Stimulated activated CD4-positive, alpha-beta T cell treated with anti-CD3 and anti-CD28 coated beads, TNF-alpha, amount 100 ng/mL, for 1 hour (primary cell): ENCODE data around the gene C2orf69.

Source experiments
- DNase-seq, 3 donors: peaks; one replicate each; pipeline ENCODE4 v3.0.0-alpha.2; 2020; ENCODE audit warnings: low read depth in 3 of 3, low spot score in 1 of 3

Gene C2orf69

DNA sequence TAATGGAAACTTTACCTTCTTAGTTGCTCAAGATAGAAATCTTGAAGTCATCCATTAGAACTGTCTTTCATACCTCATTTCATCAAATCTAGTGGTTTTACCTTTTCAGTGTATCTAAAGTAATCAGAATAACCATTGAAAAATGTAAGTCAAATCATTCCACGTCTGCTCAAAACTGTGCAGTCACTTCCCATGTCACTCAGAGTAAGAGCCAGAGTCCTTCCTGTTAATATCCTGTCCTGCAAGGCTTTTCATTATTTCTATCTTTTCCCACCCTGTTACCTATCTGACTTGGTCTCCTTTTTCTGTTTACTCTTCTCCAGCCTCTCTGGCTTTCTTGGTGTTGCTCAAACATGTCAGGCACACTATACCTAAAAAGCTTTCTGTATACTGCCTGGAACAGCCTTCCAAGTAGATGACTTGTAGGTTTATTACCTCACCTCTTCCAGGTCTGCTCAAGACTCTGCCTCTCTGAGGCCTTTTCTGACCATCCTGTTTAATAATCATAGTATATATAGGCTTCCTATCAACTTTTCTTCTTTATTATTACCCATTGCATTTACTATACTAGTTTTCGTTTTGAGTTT, 3.4 kb downstream of the C2orf69 start:
- no peak for DNase-seq

DNA sequence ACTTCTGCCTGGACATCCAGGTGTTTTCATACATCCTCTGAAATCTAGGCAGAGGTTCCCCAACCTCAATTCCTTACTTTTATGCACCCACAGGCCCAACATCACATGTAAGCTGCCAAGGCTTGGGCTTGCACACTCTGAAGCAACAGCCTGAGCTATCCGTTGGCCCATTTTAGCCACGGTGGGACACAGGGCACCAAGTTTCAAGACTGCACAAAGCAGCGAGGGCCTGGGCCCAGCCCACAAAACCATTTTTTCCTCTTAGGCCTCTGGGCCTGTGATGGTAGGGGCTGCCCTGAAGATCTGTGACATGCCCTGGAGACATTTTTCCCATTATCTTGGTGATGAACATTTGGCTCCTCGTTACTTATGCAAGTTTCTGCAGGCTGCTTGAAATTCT, 5.9 kb downstream of the C2orf69 start:
- DNase-seq: no peak

DNA sequence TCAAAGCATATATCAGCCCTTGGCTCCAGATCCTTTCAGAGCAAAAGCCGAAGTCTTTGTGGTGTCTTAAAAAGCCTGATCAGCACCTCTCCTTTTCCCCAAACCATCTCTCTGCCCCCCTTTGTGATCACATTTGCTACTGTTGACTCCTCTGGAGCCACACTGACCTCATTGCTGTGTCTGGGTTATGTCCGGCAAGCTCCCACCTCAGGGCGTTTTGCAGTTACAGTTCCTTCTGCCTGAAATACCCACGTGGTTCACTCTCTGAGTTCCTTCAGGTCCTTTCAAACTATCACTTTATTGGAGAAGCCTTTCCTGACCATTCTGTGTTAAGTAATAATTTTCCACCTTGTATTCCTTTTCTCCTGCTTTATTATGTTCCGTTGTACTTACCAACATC, 11.8 kb downstream of the C2orf69 start:
- no peak for DNase-seq

DNA sequence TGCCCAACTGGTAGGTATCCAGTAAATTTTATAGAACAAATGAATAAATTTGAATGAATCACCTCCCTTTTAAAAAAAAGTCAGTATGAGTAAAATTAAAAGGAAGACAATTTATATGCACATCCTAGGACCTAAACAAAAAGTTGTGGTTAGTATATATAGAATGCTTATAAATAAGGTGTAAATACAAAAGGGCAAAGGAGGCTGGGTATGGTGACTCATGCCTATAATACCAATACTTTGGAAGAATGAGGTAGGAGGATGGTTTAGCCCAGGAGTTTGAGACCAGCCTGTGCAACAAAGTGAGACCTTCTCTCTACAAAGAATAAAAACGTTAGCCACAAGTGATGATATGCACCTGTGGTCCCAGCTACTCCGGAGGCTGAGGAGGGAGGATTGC, 12.8 kb downstream of the C2orf69 start:
- no peak for DNase-seq

DNA sequence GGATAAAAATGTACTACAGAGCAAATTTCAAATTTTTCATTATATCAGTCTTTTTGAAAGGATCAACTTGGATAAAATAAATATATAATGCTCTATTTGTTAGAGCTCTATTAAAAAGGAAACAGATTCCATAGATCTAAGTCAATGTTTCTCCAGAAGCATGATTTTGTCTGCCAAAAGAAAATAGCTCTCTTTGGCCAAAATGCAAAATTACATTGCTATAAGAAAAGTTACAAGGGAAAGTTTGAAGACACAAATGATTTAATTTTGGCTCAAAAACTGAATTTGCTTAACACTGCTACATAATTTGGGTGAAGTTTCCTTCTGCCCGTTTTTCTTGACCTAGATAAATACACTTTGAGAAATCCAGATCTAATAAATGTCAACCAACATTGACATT, 15.7 kb downstream of the C2orf69 start:
- no peak for DNase-seq

DNA sequence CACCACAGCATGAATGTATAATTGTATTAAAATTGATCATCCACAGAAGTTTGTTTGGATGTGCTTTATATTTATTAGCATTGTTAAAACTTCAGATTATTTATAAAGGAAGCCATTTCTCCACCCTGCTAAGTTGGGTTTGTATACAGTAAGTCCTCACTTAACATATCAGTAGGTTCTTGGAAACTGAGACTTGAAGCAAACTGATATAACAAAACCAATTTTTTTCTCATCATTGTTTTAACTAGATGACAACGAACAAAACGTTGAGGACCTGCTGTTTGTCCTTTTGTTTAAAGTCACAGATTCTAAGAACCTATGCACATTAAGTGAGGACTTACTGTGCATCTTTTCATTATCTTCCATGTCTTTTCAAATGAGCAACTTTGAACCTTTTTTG, 17.1 kb downstream of the C2orf69 start:
- no peak for DNase-seq

DNA sequence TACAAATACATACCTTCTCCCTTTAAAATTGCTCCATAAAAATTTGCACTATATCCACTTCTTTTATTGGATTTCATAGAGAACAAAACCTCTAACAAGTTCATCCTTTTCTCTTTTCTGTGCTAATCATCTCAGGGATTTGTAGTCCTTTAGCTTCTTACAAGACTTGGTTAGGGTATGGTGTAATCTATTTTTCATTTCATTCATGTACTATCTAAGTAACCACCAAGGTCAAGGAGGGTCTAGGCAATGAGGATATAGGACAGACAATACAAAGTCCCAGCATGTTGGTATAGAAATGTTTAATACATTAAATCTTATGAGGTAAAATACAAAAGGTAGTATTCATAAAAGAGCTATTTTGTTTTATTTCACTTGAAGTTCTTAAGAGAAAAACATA, 17.5 kb downstream of the C2orf69 start:
- DNase-seq: no peak

DNA sequence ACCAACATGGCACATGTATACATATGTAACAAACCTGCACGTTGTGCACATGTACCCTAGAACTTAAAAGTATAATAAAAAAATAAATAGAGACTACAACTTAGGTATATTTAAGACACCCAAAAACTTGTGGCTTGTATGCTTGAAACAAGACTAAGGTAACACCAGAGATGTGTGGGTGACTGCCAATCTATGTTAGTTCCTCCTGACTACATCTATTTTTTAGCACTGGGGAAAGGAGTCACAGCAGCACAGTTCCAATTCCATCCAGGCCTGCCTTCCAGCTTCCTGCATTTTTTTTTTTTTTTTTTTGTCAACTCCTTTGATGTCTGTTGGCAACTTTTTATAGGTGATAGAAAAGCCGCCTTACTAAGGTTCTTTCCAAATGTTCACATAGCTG, 18.2 kb downstream of the C2orf69 start:
- DNase-seq: no peak

DNA sequence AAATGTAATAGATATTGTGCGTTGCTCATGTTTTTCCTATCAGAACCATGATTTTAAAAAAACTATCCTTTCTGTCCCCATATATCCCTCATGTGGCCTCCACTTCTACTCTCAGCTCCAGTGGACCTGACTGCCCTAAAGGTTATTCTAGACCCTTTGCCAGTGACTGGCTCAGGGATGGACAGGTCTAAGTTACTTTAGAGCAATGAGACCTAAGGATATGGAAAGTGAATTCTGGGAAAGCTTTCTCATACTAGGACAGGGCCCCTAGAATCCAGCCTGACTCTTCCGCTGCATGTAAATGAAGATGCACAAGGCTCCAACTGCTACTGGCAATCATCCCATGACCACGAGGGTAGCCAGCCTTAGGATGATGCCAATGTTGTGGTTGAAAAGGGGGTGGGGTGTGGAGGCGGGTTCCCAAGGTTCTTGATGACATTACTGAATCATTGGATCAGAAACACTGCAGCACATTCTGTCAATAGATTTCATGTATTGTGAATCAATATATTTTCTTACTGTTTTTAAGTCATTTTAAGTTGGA, 21.3 kb downstream of the C2orf69 start:
- no peak for DNase-seq

DNA sequence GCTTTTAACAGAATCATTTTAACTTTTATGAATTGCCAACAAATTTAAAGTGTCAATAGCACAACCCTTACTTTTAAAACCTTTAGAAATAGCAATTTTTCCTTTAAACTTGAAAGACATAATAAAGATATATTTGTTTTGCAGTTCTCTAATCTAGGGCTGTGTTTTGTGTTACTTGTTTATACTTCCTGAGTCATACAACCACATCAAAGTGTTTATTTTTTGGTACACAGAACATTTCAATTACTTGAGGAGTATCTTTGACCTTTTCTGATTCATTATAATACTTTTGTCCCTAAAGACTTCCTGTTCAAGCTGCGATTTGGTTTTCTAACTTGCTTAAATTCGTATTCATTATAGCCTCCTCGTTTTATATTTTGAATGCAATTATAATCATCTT, 22.4 kb downstream of the C2orf69 start:
- no peak for DNase-seq

DNA sequence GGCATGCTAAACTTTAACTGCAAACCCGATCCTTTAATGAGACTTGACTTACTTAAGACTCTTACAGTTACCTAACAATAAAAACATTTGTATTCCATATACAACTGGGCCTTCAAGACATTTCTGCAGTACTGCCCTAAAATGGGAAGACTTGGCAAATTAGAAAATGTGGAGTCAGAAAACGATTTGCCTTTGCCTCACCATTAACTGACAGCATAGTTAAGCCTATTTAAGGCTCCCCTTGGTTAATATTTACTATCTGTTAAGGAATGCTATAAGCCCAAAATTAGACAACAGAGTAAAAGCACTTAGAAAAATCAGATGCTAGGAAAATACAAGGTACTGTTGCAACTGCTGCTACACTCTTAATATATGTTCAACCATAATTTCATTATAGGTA, 25.5 kb downstream of the C2orf69 start:
- DNase-seq: no peak

DNA sequence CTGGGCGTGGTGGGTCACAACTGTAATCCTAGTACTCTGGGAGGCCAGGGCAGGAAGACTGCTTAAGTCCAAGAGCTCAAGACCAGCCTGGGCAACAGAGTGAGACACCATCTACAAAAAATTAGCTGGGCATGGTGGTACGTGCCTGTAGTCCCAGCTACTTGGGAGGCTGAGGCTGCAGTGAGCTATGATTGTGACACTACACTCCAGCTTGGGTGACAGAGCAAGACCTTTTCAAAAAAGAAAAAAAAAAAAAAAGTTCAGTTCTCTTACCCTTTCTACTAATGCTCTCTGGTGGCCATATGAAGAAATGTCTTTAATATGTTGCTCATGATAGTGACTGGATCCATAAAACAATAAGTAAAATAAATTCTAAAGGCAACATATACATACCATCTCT, 29.3 kb downstream of the C2orf69 start:
- no peak for DNase-seq

DNA sequence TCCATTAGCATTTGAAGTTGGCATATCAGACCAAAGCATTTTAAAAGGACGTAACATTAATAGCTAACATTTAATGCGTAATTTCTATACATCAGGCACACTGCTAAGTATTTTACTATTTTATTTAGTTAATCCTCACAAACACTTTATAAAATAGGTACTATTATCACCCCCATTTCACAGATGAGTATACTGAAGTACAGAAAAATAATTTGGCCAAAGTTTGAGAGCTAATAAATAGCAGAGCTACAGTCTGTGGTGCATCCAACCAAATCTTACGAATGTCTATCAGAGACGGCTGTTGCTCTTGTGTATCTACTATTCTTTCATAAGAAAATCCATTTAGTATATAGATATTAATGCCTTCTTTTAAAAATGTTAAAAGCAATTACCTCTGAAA, 32.3 kb downstream of the C2orf69 start:
- no peak for DNase-seq

DNA sequence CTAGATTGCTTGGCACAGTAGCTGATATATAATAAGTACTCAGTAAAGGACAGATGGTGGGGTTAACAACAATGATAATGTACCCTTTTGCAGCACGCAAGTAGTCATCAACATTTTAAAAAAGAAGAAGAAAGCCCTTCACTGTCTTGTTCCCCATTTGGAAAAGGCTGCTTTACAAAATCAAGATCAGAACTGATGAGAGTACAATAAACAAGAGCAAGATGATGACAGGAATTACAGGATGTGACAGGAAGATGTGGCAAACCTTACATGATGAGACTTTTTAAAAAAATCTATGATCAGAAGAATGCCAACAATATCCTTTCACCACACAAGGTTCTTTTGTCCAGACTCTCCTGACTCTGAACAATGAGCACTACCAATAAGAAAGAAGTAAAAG, 35.1 kb downstream of the C2orf69 start:
- no peak for DNase-seq

DNA sequence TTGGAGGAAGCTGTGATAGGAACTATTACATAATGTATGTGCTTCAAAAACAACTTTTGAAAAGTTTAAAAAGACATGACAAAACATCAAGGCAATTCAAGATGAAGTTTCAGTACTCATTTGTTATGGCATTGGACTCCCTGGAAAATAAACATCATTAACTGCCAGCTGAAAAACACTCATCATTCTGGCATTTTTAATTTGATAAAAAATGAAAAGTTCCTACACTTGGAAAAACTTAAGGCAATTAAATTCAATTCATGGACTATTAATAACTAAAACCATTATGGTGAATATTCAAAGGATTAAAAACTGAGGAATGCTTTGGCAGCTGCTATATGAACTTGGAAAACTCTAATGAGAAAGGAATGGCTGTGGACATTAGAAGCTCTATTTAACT, 35.7 kb downstream of the C2orf69 start:
- no peak for DNase-seq

DNA sequence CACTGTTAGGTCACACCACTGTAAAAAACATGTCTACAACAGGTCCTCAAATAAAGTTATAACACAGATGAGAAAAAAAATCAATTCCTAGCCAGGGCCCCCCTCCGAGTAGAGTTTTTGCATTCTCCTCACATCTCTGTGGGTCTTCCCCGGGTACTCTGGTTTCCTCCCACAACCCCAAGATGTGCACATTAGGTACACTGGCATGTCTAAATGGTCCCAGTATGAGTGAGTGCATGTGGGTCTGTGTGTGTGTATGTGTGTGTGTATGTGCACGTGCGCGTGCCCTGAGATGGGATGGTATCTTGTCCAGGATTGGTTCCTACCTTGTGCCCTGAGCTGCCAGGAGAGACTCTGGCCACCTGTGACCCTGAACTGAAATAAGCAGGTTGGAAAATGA, 39.3 kb downstream of the C2orf69 start:
- DNase-seq: no peak

DNA sequence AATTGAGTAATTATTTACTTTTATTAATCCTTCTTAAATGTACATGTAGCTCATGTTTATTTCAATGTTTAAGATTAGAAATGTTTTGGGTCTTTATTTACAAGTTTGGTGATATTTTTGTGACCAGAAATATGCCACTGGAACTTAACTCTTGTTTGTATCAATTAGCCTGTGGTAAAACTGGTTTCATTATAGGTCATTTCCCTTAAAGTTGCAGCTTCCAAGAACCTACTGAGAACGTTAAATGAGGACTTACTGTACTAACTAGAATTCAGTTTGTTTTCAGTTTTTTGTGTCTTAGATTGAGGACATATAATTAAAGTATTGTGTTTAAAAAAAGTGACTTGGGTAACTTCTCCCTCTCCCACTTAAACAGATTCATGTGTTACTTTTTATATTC, 39.9 kb downstream of the C2orf69 start:
- no peak for DNase-seq

DNA sequence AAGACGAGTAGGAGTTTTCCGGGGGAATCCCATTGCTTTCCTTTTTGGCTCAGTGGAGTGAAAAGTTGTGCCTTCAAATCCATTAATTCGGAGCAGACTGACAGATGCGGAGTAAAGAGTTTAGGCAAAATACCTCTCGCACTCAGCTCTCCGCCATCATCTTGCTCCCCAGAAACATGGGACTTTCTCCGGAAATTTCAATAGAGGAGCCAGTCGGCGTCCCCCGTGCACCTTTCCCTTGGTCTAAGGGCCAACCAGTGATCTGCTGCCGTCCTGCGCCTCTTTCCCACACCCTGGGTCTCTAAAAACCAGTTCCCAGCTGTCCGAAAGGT, 43.9 kb downstream of the C2orf69 start:
- no peak for DNase-seq

DNA sequence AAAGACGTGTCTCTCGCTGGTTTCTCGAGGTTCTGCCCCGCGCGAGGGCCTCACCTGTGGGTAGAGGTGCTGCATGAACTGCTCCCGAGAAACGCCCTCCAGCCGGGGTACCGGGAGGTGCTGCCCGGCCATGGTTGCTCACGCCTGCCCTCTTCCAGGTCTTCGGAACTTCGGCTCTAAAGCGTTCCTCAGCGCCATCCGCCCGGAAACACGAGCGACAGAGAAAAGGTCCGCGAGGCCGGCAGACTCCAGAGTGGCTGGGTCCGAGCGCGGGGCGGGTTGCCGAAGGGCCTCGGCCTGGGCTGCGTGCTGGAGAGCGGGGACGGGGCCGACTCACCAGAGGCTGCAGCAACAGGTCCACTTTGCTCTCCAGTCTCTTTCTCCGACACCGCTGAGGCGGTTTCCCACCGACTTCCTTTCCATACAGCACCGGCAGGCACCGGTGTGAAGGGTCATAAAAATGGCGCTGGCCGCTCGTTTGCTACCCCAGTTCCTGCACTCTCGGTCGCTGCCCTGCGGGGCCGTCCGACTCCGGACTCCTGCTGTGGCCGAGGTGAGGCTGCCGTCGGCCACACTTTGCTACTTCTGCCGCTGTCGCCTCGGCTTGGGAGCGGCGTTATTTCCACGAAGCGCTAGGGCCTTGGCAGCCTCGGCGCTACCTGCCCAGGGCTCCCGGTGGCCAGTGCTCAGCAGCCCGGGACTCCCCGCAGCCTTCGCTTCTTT, 44.4 kb downstream of the C2orf69 start, which contains the start of the genes MAIP1 and TYW5:
MAIP1 (plus strand) TSS at position 244 of the 723 bp plus-strand sequence; CDS start at position 461, 217 bp downstream.
TYW5 (minus strand) TSS at position 153 of the 723 bp plus-strand sequence; CDS start at position 132, 21 bp downstream.
- DNase-seq: peak; percentile 43 to 72 (median 50)

DNA sequence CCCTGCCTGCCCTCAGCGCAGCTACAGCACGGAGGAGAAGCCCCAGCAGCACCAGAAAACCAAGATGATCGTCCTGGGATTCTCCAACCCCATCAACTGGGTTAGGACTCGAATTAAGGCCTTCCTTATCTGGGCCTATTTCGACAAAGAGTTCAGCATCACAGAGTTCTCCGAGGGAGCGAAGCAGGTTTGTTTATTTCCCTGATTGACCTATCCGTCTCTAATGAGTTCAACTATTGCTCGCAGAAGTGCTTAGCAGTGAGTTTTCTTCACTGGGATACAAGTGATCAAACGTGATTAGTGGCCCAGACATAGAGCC, 44.9 kb downstream of the C2orf69 start:
- DNase-seq: no peak

DNA sequence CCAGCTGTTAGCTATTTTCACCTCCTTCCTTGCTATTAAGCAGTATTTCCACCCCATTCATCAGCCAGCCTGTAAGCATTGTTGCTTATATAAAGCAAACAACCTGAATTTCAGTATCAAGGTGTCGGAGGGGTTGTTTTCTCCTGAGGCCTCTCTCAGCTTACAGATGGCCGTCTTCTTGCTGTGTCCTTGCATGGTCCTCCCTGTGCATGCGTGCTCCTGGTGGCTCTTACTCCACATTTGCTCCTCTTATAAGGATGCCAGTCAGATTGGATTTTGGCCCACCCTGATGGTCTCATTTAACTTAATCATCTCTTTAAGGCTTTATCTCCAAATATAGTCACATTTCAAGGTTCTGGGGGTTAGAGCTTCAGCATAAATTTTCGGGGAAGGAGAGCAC, 46.9 kb downstream of the C2orf69 start:
- DNase-seq: no peak

DNA sequence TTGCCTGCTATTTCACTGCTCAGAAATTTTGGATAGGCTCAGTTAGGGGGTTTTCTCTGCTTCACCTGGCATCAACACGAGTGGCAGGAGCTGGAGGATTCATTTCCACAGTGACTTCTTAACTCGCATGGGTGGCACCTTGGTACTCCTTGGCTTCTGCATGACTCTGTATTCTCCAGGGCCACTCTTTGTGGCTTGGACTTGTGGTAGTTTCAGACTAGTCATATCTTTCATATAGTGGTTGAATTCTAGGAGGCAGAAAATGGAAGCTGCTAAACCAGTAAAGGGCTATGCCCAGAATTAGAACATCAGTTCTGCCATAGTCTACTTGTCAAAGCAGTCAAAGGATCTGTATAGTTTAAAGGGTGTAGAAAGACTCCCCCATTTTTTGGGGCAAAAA, 51.1 kb downstream of the C2orf69 start:
- DNase-seq: no peak

DNA sequence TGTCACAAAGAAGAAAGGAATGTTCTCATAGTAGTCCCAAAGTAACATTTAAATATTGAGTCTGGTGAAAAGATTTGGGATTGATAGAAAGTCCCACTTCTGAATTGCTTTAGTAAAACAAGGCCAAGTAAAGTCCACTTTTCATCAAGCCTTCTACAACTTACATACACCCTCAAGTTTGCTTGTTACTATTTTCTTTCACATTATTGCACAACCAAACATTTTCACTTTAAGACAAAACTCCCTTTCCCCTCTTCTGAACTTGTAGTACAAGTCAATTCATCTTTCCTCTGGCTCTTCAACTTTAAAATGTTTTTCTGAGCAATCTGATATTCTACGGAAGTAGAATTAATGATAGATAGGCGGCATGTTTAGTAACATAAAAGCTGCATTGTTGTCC, 55.3 kb downstream of the C2orf69 start:
- DNase-seq: no peak
